ENCODE results near the gene ELN. TPM values are rescaled to one million over a fixed set of nuclear protein-coding genes. Genes with fewer than 3 reads are reported as not detected.

Gene ELN
- total and polyA plus RNA-seq, 2 donors (not counting 1 experiment from before 2014, with no cell fraction given), result 2.1 to 11.0 TPM

DNA sequence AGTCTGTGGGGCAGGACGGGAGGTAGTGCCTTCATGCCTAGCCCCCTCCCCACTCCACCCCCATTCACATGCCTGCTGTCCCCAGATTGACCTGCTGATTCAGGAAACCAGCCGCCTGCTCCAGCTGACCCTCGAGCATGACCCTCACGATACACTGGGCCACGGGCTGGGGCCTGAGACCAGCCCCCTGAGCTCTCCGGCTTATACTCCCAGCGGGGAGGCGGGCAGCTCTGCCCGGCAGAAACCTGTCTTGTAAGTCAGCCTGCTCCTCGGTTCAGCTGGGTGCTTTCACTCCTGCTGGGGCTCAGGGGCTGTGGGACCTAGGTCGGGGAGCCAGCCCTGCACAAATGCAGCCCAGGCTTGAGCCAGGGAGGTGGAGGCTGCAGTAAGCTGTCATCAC, 78.0 kb downstream of the ELN start:
- H3K9me3 ChIP-seq (ENCODE audit: control insufficient read depth, insufficient read depth, low read depth, low read length), result no peaks in the 10 kb centered on the region
- no peaks in the 10 kb centered on the region for H3K27me3 ChIP-seq (ENCODE audit: control insufficient read depth, insufficient read depth, low read length)
- H3K9ac ChIP-seq (ENCODE audit: insufficient read depth, low read length), result no peak overlapping the region
- no peak overlapping the region for H3K27ac ChIP-seq (ENCODE audit: insufficient read depth, low read length)
- H2AFZ ChIP-seq (ENCODE audit: low read length), result no peak overlapping the region
- H3K4me2 ChIP-seq (ENCODE audit: extremely low read depth, insufficient read depth, low read length), result no peak overlapping the region
- TF ChIP-seq, protein P1, sequence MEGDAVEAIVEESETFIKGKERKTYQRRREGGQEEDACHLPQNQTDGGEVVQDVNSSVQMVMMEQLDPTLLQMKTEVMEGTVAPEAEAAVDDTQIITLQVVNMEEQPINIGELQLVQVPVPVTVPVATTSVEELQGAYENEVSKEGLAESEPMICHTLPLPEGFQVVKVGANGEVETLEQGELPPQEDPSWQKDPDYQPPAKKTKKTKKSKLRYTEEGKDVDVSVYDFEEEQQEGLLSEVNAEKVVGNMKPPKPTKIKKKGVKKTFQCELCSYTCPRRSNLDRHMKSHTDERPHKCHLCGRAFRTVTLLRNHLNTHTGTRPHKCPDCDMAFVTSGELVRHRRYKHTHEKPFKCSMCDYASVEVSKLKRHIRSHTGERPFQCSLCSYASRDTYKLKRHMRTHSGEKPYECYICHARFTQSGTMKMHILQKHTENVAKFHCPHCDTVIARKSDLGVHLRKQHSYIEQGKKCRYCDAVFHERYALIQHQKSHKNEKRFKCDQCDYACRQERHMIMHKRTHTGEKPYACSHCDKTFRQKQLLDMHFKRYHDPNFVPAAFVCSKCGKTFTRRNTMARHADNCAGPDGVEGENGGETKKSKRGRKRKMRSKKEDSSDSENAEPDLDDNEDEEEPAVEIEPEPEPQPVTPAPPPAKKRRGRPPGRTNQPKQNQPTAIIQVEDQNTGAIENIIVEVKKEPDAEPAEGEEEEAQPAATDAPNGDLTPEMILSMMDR (conservative IDR thresholded peaks at IDR 0.05 in 1 of 2, IDR thresholded peaks at IDR 0.05 in 1 of 2; ENCODE audit: low read depth in 1 of 2, low read length in 2 of 2), result no peak
- no peak for TF ChIP-seq EZH2 (IDR thresholded peaks at IDR 0.05; ENCODE audit: low read length, missing control alignments)
- DNase-seq (ENCODE audit: low read depth in 2 of 2), result no peak
- no peak overlapping the region for H3K4me3 ChIP-seq (replicated peaks in 1 of 4; ENCODE audit: control extremely low read depth in 1 of 4, insufficient read depth in 1 of 4, low read depth in 3 of 4, low read length in 4 of 4)
- H3K79me2 ChIP-seq (ENCODE audit: control insufficient read depth, insufficient read depth, low read length), result no peaks in the 10 kb centered on the region
- peaks cover 9% of the 10 kb centered on the region for H3K36me3 ChIP-seq (ENCODE audit: control insufficient read depth, insufficient read depth, low read length)
- no peaks in the 10 kb centered on the region for H4K20me1 ChIP-seq (ENCODE audit: control insufficient read depth, extremely low read depth, insufficient read depth, low read length)
- H3K4me1 ChIP-seq (ENCODE audit: control insufficient read depth, extremely low read depth, insufficient read depth, low read length), result no peaks in the 10 kb centered on the region

DNA sequence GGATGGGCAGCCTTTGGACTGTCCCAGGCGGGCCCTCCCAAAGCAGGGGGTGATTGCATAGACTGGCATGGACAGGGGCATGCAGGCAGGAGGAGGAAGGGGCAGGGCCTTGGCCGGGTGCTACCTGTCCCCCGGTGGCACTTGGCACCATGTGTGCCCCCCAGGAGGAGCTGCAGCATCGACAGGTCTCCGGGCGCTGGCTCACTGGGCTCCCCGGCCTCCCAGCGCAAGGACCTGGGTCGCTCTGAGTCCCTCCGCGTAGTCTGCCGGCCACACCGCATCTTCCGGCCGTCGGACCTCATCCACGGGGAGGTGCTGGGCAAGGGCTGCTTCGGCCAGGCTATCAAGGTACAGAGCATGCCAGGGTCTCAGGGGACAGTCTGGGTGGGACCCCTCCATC, 78.9 kb downstream of the ELN start:
- Histone ChIP-seq H3K27me3 (ENCODE audit: control insufficient read depth, insufficient read depth, low read length) (no peaks in the 10 kb centered on the region), H2AFZ (ENCODE audit: low read length) (no peak overlapping the region), H3K9ac (ENCODE audit: insufficient read depth, low read length) (no peak overlapping the region), H3K9me3 (ENCODE audit: control insufficient read depth, insufficient read depth, low read depth, low read length) (no peaks in the 10 kb centered on the region), H3K36me3 (ENCODE audit: control insufficient read depth, insufficient read depth, low read length) (peaks cover 7% of the 10 kb centered on the region), H3K4me3 (replicated peaks in 1 of 4; ENCODE audit: control extremely low read depth in 1 of 4, insufficient read depth in 1 of 4, low read depth in 3 of 4, low read length in 4 of 4) (no peak overlapping the region), H3K79me2 (ENCODE audit: control insufficient read depth, insufficient read depth, low read length) (no peaks in the 10 kb centered on the region), H3K27ac (ENCODE audit: insufficient read depth, low read length) (no peak overlapping the region), H4K20me1 (ENCODE audit: control insufficient read depth, extremely low read depth, insufficient read depth, low read length) (no peaks in the 10 kb centered on the region), H3K4me1 (ENCODE audit: control insufficient read depth, extremely low read depth, insufficient read depth, low read length) (no peaks in the 10 kb centered on the region), H3K4me2 (ENCODE audit: extremely low read depth, insufficient read depth, low read length) (no peak overlapping the region)
- DNase-seq (ENCODE audit: low read depth in 2 of 2), result no peak
- TF ChIP-seq EZH2 (IDR thresholded peaks at IDR 0.05; ENCODE audit: low read length, missing control alignments), result no peak
- TF ChIP-seq, protein P1 (conservative IDR thresholded peaks at IDR 0.05 in 1 of 2, IDR thresholded peaks at IDR 0.05 in 1 of 2; ENCODE audit: low read depth in 1 of 2, low read length in 2 of 2), result no peak

DNA sequence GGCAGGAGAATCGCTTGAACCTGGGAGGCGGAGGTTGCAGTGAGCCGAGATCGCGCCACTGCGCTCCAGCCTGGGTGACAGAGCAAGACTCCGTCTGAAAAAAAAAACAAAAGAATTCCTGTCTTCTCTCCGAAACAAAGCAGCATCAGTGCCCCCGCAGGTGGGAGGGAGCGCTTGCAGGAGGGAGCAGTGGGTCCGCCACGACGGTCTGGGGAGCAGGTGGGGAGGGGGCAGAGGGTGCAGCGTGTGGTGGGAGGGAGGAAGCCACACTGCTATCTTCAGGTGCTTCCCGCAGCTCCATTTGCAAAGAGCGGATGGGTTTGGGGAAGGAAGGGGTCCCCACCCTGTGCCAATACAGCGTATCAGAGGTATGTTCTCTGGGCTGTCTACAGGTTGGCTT, 87.4 kb downstream of the ELN start:
- H3K4me3 ChIP-seq (replicated peaks in 1 of 4; ENCODE audit: control extremely low read depth in 1 of 4, insufficient read depth in 1 of 4, low read depth in 3 of 4, low read length in 4 of 4), result no peak overlapping the region

More for the DNA sequence above, 87.4 kb downstream of the ELN start:
- H3K4me2 ChIP-seq (ENCODE audit: extremely low read depth, insufficient read depth, low read length), result no peak overlapping the region
- H3K4me1 ChIP-seq (ENCODE audit: control insufficient read depth, extremely low read depth, insufficient read depth, low read length), result no peaks in the 10 kb centered on the region
- no peak overlapping the region for H3K9ac ChIP-seq (ENCODE audit: insufficient read depth, low read length)
- H3K9me3 ChIP-seq (ENCODE audit: control insufficient read depth, insufficient read depth, low read depth, low read length), result no peaks in the 10 kb centered on the region
- TF ChIP-seq, protein P1 (conservative IDR thresholded peaks at IDR 0.05 in 1 of 2, IDR thresholded peaks at IDR 0.05 in 1 of 2; ENCODE audit: low read depth in 1 of 2, low read length in 2 of 2), result no peak
- TF ChIP-seq EZH2 (IDR thresholded peaks at IDR 0.05; ENCODE audit: low read length, missing control alignments), result no peak
- no peak for DNase-seq (ENCODE audit: low read depth in 2 of 2)
- H3K27me3 ChIP-seq (ENCODE audit: control insufficient read depth, insufficient read depth, low read length), result no peaks in the 10 kb centered on the region
- H3K36me3 ChIP-seq (ENCODE audit: control insufficient read depth, insufficient read depth, low read length), result peaks cover 4% of the 10 kb centered on the region
- H3K79me2 ChIP-seq (ENCODE audit: control insufficient read depth, insufficient read depth, low read length), result no peaks in the 10 kb centered on the region
- H3K27ac ChIP-seq (ENCODE audit: insufficient read depth, low read length), result no peak overlapping the region
- no peak overlapping the region for H2AFZ ChIP-seq (ENCODE audit: low read length)
- no peaks in the 10 kb centered on the region for H4K20me1 ChIP-seq (ENCODE audit: control insufficient read depth, extremely low read depth, insufficient read depth, low read length)

All from fibroblast of lung (primary cell).